M059J (cell line): ENCODE data around the gene SCGB1C1. TPM values are rescaled to one million over a fixed set of nuclear protein-coding genes. Genes with fewer than 3 reads are reported as not detected.

ENCODE experiments used
- DNase-seq: peaks from one replicate; pipeline ENCODE4 v3.0.0-alpha.2; 2012; ENCODE audit warnings: low read depth
- total RNA-seq: library from RNA; depleted of rRNA; stranded (reverse); fragments of >200 nt; shearing (Covaris generic); gene quantifications from 2 replicates; pipeline ENCODE4 v1.2.3, GENCODE V29; 2014

Gene SCGB1C1
- total RNA-seq, 1 experiment from 2014 or later: not detected

GRCh38 chr11:205221-206001, 12.5 kb downstream of the SCGB1C1 start:
- DNase-seq: no peak

GRCh38 chr11:206002-206384, 13.1 kb downstream of the SCGB1C1 start:
- DNase-seq: no peak

DNA sequence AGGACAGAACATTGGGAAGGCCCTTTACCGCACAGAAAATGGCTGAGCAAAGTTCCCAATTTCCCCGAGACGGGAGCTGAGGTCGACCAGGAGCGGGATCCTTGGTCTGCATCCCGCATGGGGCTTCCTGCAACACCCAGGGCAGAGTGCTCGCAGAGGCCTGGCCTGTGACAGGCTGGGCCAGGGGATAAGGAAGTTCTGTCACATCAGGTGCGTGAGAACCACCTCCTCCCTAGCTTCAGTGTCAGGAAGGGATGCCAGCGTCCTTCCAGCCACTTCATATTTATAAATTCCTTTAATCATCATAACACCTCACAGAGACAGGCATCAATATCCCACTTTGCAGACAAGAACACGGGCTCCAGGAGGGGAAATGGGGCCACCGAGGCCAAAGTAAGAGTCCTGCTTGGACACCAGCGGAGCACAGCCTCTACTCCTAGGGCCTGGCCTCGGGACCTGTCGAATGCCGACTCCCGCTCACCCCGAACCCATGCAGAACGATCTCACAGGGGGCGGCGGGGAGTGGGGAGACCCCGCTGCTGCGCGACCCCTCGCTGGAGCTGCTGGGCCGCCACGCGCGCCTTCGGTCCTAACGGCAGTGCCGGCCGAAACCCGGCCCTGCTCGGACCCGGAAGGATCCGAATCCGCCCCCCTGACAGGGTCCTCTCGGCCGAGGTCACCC, 13.8 kb downstream of the SCGB1C1 start:
- DNase-seq: no peak

DNA sequence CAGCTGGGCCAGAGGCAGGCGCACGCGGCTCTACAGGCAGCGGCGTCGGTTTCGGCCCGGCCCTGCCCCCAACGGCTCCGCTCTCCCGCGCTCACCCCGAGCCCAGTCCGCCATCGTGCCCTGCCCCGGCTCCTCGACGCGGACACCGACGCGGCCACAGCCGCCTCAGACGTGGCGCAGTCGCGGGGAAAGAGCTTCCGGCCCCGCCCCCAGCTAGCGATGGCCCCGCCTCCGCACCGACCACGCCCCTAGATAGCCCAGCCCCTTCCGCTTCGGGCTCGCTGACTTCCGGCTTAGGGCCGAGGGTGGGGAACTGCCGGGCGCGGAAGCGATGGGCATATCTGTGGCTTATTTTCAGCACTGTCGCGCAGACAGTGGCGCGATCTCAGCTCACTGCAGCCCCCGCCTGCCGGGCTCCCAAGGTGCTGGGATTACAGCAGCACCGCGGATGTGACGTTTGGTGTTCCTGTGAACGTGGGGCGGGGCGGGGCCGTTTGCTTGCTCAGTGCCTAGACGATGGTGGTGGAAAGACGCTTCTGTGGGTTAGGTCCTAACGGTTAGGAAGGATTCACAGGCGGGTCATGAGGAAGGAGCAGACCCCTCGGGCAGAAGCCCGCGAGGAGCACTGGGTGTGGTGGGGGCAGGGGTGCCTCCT, 14.5 kb downstream of the SCGB1C1 start, which contains the start of the genes BET1L and RIC8A:
Gene BET1L (minus strand): TSS at position 192 of the 655 bp plus-strand sequence. CDS start 78 bp downstream, at position 114.
Gene RIC8A (plus strand): TSS at position 501 of the 655 bp plus-strand sequence. CDS start 1,147 bp downstream, outside the sequence.
- DNase-seq: peak; percentile 97

- DNase-seq: peak; percentile 65
Measured at GRCh38 chr11:207863-208180, 14.9 kb downstream of the SCGB1C1 start.

DNA sequence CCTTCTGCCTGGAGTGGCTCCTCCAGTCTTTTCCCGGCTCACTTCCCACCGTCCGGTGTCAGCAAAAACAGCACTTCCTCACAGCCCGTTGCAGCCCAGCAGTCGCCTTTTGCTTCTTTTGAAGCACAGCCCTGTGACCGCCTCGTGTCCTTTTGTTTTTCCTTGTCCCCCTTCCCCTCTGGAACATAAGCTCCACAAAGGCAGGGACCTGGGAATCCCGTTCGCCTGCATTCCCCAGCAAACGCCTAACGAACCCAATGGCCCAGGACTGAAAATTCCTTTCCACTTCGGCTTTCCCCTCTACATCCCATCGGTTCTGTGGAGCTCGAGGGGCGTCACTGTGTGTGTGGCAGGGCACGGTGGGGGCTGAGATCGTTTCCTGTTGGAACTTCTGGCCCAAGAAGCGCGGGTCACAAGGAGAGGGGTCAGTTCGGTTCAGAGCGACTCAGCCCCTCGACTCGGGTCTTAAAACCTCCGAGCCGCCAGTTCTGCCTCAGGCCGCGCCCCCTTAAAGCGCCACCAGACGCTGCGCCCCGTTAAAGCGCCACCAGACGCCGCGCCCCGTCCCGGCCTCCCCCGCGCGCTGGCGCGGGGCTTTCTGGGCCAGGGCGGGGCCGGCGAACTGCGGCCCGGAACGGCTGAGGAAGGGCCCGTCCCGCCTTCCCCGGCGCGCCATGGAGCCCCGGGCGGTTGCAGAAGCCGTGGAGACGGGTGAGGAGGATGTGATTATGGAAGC, 15.5 kb downstream of the SCGB1C1 start:
- peak; percentile 80 for DNase-seq

GRCh38 chr11:208917-209260, 16.0 kb downstream of the SCGB1C1 start:
- DNase-seq: no peak

DNA sequence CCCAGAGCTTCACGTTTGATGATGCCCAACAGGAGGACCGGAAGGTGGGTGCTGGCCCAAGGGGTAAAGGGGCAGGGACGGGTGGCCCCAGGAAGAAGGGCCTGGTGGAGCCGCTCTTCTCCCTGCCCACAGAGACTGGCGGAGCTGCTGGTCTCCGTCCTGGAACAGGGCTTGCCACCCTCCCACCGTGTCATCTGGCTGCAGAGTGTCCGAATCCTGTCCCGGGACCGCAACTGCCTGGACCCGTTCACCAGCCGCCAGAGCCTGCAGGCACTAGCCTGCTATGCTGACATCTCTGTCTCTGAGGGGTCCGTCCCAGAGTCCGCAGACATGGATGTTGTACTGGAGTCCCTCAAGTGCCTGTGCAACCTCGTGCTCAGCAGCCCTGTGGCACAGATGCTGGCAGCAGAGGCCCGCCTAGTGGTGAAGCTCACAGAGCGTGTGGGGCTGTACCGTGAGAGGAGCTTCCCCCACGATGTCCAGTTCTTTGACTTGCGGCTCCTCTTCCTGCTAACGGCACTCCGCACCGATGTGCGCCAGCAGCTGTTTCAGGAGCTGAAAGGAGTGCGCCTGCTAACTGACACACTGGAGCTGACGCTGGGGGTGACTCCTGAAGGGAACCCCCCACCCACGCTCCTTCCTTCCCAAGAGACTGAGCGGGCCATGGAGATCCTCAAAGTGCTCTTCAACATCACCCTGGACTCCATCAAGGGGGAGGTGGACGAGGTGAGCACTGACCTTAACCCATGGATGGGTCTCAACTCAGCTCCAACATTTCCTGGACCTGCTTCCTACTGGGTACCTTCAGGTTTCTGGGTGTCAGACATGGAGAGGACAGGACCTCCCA, 16.6 kb downstream of the SCGB1C1 start:
- no peak for DNase-seq

- DNase-seq: peak; percentile 79
Measured at GRCh38 chr11:210122-210802, 17.4 kb downstream of the SCGB1C1 start.

- DNase-seq: no peak
Measured at GRCh38 chr11:210803-211180, 17.9 kb downstream of the SCGB1C1 start.

DNA sequence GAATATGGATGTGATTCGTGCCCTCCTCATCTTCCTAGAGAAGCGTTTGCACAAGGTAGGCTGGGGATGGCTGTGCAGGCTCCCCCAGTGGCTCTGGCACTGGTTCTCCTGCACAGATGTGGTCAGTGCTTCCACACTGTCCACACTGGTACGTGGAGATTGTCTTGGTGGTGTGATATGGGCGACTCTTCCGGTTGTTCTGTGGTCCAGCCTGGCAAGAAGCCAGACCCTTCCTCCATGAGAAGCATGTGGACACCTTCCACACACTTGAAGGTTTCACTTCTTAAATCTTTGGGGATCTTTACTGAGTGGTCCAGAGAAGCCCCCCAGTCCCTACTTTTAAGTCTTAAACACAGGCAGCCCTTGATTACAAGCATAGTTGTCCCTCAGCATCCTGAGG, 18.4 kb downstream of the SCGB1C1 start:
- DNase-seq: no peak

- DNase-seq: no peak
Measured at GRCh38 chr11:211741-212140, 18.9 kb downstream of the SCGB1C1 start.

- no peak for DNase-seq
Measured at GRCh38 chr11:212150-213100, 19.5 kb downstream of the SCGB1C1 start.

- no peak for DNase-seq
Measured at GRCh38 chr11:213111-213510, 20.2 kb downstream of the SCGB1C1 start.

- DNase-seq: no peak
Measured at GRCh38 chr11:214083-214482, 21.2 kb downstream of the SCGB1C1 start.

DNA sequence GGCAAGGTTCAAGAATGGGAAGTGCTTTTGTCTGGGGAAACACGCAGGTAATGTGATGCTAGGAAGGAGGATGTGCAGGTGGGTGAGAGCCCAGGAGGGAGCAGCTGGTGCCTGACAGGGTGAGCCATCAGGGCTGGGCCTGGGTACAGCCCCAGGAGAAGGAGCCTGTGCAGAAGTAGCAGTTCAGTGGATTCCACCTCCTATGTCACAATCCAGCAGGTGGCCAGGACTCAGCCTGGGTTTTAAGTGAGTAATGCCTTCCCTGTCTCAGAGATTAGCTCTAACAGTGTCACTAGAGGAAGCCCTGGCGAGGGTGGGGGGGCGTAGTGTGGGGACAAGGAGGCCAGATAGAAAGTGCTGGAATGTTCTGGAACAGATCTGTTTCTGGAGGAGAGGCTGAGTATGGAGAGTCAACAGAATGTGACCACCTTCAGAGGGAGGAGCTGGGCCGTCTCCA, 22.7 kb downstream of the SCGB1C1 start:
- DNase-seq: peak; percentile 30

DNA sequence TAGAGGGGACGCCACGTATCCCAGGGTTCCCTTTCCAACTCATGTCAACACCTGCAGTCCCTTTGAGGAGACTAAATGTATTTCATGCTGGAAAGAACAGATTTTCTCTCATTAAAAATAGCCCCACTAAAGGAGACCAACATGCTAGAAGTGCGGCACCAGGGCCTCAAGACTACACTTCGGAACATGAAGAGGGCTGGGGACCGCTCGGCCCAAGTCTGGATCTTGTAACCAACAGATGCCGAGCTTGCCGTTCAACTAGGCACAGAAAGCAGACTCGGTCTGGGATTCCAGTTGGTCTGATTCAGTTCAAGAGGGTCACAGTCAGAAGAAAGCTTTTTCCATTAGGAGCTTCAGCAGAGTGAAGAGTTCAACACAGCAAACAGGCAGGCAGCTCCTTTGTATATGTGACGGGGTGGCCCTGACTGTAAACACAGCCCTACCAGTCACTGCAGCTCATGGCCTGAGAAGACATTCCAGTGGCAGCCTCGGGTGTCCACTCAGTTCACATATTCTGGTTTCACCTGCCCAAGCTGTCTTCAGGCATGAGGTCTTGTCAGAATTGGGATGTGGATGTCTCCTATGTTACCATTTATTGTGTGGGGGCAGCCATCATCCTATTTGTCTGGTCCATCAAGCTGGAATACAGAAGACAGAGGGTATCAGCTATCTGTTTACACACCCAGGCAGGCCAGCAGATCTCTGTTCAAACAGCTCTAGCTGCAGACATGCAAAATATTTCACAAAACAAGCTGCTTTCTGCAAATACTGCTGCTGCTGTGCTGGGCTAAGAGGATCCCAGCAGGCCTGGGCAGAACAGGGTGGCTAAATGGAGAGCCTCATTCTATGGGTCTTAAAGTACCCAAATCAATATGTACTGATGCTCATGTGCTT, 23.4 kb downstream of the SCGB1C1 start:
- no peak for DNase-seq

DNA sequence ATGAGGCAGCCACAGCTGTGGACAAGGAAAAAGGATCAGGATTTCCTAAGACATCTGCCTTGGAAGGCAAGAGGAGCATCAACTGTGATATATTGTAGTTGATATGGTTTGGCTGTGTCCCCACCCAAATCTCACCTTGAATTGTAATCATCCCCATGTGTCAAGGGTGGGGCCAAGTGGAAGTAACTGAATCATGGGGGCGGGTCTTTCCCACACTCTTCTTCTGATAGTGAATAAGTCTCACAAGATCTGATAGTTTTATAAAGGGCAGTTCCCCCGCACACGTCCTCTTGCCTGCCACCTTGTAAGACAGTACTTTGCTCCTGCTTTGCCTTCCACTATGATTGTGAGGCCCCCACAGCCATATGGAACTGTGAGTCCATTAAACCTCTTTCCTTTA, 24.8 kb downstream of the SCGB1C1 start:
- no peak for DNase-seq
